EH (cell line): ENCODE measurements around the gene ARHGAP29.

ENCODE experiments used
- DNase-seq: peaks from one replicate; pipeline ENCODE4 v3.0.0-alpha.2; 2015; ENCODE audit warnings: low read depth

Gene ARHGAP29

GRCh38 chr1:94124538-94124937, 112.8 kb downstream of the ARHGAP29 start:
- DNase-seq = no peak

DNA sequence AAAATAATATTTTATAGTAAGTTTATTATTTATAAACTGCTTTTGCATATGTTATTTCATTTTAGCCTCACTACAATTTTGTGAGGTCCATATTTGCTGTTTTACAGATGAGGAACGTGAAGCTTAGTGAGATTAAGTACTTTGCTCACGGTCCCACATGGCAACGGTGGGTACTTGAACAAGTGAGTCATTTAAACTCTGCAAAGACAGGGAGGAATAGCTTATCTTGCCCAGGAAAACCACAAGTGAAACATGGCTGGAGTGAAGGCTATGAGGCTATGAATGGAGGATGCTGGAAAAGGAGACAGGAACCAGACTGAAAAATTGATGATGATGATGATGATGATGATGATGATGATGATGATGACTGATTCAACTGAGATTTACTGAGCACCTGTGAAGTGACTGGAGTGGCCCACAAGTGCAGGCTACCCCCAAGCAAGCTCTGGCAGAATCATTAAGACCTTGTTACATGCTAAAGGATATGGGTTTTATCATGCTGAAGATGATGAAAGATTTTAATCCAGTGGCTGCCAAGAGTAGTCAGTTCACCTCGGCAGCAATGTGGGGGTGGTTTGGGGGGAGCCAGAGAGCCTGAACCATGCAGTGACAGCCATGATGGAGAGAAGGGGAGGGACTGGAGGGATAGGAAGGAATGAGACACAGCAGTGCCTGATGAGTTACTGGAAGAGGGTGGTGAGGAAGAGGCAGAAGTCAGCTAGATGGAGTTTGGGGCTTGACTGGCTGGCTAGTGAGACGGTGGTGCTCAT, 115.0 kb downstream of the ARHGAP29 start:
- peak; percentile 33 for DNase-seq
